ENCODE data around the gene MRPL24.

MRPL24 gene

DNA sequence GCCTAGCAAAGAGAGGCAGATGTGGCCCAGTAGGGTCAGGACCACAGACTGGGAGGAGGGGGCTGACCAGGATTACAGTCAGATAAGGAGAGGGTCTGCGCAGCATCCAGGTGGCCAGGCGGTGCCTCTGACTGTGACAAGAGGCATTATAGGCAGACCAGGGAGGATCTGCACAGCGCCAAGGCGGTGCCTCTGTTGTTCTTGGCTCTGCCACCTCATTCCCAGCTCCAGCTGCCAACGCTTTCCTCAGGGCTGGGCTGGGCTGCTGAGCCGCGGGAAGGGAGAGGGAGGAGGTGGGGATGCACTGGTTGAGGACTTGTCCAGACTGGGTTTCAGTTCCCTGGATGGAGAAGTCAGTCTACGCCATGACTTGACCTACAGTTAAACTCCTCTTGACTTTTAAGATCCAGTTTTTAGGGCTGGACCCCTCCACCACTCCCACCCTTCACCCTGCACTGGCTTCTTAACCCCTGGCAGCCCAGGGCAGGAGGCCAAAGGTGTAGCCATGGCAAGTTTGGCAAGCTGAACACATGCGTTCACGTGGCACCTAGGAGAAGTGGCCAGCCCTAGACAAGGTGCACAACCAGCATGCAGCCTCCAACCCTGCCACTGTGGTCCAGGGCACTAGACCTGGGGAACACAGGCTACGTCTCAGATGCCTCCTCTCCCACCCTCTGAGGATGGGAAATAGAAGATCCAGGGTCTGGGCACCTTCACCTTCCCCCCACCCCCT, 31.0 kb downstream of the MRPL24 start:
- Histone ChIP-seq H3K4me3 (ENCODE audit: low read depth, low read length) (no peak overlapping the region), H3K4me1 (ENCODE audit: control insufficient read depth, insufficient read depth, low read length) (peaks cover 3% of the 10 kb centered on the region; the same call in 1 of the 2 replicates), H3K9me3 (ENCODE audit: control insufficient read depth, insufficient read depth, low read depth, low read length) (no peaks in the 10 kb centered on the region), H3K36me3 (ENCODE audit: control insufficient read depth in 2 of 2, insufficient read depth in 1 of 2, low read length in 2 of 2) (no peaks in the 10 kb centered on the region), H3K27ac (ENCODE audit: extremely low read depth, low read depth, low read length) (0 out of 2 replicates have a peak overlapping the region, but pooled peaks have one; percentile 16)
- ChIA-PET POLR2A (no interaction called here), CTCF (interaction anchor here (0.6 to 20.2 kb wide), 3 partner anchors 16 to 70 kb away, joined by 3 to 579 read pairs (median 11); no protein-coding TSS in a partner anchor)
- TF ChIP-seq ZNF600 (tag by site-specific recombination; IDR thresholded peaks at IDR 0.05) (peak; percentile 100), ZNF23 (tag by site-specific recombination; IDR thresholded peaks at IDR 0.05; ENCODE audit: borderline replicate concordance) (no peak), ZNF335 (tag by site-specific recombination; conservative IDR thresholded peaks at IDR 0.05) (peak; percentile 39; the same call in 1 of the 2 replicates), ZNF423 (tag by site-specific recombination; IDR thresholded peaks at IDR 0.05) (peak; percentile 46; the same call in 1 of the 2 replicates), IKZF3 (tag by site-specific recombination; IDR thresholded peaks at IDR 0.05) (0 out of 2 replicates have a peak, but pooled peaks have one; percentile 32), ZFHX2 (tag by site-specific recombination; conservative IDR thresholded peaks at IDR 0.05) (0 out of 2 replicates have a peak, but pooled peaks have one; percentile 44), WT1 (tag by site-specific recombination; IDR thresholded peaks at IDR 0.05) (peak; percentile 77; the same call in 1 of the 2 replicates), KLF1 (tag by site-specific recombination; IDR thresholded peaks at IDR 0.05) (peak; percentile 94), MYNN (tag by site-specific recombination; IDR thresholded peaks at IDR 0.05; ENCODE audit: borderline replicate concordance) (no peak), EGR2 (tag by site-specific recombination; IDR thresholded peaks at IDR 0.05; ENCODE audit: low read depth) (peak; percentile 59), ZBTB21 (tag by site-specific recombination; IDR thresholded peaks at IDR 0.05) (no peak), GLIS1 (tag by site-specific recombination; IDR thresholded peaks at IDR 0.05) (peak; percentile 31), KLF7 (tag by site-specific recombination; IDR thresholded peaks at IDR 0.05; ENCODE audit: borderline replicate concordance) (peak; percentile 45; the same call in 1 of the 2 replicates), ZIC2 (tag by site-specific recombination; IDR thresholded peaks at IDR 0.05) (peak; percentile 87), SP2 (tag by site-specific recombination; IDR thresholded peaks at IDR 0.05) (0 out of 2 replicates have a peak, but pooled peaks have one; percentile 14), SP7 (tag by site-specific recombination; IDR thresholded peaks at IDR 0.05) (0 out of 2 replicates have a peak, but pooled peaks have one; percentile 34), ZNF10 (tag by site-specific recombination; IDR thresholded peaks at IDR 0.05) (no peak), ZBTB17 (tag by site-specific recombination; IDR thresholded peaks at IDR 0.05) (peak; percentile 65; the same call in 1 of the 2 replicates)
- TF ChIP-seq, protein P1, sequence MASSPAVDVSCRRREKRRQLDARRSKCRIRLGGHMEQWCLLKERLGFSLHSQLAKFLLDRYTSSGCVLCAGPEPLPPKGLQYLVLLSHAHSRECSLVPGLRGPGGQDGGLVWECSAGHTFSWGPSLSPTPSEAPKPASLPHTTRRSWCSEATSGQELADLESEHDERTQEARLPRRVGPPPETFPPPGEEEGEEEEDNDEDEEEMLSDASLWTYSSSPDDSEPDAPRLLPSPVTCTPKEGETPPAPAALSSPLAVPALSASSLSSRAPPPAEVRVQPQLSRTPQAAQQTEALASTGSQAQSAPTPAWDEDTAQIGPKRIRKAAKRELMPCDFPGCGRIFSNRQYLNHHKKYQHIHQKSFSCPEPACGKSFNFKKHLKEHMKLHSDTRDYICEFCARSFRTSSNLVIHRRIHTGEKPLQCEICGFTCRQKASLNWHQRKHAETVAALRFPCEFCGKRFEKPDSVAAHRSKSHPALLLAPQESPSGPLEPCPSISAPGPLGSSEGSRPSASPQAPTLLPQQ (tag by site-specific recombination; IDR thresholded peaks at IDR 0.05) = 0 out of 2 replicates have a peak, but pooled peaks have one; percentile 21
- TF ChIP-seq, protein P2, sequence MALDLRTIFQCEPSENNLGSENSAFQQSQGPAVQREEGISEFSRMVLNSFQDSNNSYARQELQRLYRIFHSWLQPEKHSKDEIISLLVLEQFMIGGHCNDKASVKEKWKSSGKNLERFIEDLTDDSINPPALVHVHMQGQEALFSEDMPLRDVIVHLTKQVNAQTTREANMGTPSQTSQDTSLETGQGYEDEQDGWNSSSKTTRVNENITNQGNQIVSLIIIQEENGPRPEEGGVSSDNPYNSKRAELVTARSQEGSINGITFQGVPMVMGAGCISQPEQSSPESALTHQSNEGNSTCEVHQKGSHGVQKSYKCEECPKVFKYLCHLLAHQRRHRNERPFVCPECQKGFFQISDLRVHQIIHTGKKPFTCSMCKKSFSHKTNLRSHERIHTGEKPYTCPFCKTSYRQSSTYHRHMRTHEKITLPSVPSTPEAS (tag by site-specific recombination; IDR thresholded peaks at IDR 0.05) = no peak
- TF ChIP-seq, protein P3, sequence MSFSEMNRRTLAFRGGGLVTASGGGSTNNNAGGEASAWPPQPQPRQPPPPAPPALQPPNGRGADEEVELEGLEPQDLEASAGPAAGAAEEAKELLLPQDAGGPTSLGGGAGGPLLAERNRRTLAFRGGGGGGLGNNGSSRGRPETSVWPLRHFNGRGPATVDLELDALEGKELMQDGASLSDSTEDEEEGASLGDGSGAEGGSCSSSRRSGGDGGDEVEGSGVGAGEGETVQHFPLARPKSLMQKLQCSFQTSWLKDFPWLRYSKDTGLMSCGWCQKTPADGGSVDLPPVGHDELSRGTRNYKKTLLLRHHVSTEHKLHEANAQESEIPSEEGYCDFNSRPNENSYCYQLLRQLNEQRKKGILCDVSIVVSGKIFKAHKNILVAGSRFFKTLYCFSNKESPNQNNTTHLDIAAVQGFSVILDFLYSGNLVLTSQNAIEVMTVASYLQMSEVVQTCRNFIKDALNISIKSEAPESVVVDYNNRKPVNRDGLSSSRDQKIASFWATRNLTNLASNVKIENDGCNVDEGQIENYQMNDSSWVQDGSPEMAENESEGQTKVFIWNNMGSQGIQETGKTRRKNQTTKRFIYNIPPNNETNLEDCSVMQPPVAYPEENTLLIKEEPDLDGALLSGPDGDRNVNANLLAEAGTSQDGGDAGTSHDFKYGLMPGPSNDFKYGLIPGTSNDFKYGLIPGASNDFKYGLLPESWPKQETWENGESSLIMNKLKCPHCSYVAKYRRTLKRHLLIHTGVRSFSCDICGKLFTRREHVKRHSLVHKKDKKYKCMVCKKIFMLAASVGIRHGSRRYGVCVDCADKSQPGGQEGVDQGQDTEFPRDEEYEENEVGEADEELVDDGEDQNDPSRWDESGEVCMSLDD (tag by site-specific recombination; IDR thresholded peaks at IDR 0.05) = no peak
- TF ChIP-seq, protein P4, sequence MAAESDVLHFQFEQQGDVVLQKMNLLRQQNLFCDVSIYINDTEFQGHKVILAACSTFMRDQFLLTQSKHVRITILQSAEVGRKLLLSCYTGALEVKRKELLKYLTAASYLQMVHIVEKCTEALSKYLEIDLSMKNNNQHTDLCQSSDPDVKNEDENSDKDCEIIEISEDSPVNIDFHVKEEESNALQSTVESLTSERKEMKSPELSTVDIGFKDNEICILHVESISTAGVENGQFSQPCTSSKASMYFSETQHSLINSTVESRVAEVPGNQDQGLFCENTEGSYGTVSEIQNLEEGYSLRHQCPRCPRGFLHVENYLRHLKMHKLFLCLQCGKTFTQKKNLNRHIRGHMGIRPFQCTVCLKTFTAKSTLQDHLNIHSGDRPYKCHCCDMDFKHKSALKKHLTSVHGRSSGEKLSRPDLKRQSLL (tag by site-specific recombination; IDR thresholded peaks at IDR 0.05) = peak; percentile 30; the same call in 1 of the 2 replicates
- TF ChIP-seq, protein P5, sequence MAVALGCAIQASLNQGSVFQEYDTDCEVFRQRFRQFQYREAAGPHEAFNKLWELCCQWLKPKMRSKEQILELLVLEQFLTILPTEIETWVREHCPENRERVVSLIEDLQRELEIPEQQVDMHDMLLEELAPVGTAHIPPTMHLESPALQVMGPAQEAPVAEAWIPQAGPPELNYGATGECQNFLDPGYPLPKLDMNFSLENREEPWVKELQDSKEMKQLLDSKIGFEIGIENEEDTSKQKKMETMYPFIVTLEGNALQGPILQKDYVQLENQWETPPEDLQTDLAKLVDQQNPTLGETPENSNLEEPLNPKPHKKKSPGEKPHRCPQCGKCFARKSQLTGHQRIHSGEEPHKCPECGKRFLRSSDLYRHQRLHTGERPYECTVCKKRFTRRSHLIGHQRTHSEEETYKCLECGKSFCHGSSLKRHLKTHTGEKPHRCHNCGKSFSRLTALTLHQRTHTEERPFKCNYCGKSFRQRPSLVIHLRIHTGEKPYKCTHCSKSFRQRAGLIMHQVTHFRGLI (tag by site-specific recombination; IDR thresholded peaks at IDR 0.05) = peak; percentile 79
- TF ChIP-seq, protein P6, sequence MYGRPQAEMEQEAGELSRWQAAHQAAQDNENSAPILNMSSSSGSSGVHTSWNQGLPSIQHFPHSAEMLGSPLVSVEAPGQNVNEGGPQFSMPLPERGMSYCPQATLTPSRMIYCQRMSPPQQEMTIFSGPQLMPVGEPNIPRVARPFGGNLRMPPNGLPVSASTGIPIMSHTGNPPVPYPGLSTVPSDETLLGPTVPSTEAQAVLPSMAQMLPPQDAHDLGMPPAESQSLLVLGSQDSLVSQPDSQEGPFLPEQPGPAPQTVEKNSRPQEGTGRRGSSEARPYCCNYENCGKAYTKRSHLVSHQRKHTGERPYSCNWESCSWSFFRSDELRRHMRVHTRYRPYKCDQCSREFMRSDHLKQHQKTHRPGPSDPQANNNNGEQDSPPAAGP (tag by site-specific recombination; IDR thresholded peaks at IDR 0.05) = peak; percentile 90

All from HEK293 (cell line).